ENCODE measurements around the gene ARHGAP29. TPM values are rescaled to one million over a fixed set of nuclear protein-coding genes. Genes with fewer than 3 reads are reported as not detected.

The ARHGAP29 gene
- total and polyA plus RNA-seq, 2 of the 8 experiments (the other 6 are each of a cell fraction or from before 2014, with no cell fraction given), result 0.57 to 3.2 TPM

DNA sequence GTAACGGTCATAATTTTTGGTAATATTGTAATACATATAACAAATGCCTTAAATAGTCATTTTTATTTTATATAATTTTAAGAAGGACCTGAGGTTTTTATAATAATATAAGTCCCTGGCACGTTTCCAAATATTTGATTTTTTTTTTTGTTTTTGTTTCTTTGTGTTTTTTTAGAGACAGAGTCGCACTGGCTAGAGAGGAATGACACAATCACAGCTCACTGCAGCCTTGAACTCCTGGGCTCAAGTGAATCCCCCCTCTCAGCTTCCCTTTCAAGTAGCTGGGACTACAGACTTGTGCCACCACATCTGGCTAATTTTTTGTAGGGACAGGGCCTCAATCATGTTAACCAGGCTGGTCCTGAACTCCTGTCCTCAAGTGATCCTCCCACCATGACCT, 29.7 kb downstream of the ARHGAP29 start (continued):
- TF ChIP-seq, protein P1, sequence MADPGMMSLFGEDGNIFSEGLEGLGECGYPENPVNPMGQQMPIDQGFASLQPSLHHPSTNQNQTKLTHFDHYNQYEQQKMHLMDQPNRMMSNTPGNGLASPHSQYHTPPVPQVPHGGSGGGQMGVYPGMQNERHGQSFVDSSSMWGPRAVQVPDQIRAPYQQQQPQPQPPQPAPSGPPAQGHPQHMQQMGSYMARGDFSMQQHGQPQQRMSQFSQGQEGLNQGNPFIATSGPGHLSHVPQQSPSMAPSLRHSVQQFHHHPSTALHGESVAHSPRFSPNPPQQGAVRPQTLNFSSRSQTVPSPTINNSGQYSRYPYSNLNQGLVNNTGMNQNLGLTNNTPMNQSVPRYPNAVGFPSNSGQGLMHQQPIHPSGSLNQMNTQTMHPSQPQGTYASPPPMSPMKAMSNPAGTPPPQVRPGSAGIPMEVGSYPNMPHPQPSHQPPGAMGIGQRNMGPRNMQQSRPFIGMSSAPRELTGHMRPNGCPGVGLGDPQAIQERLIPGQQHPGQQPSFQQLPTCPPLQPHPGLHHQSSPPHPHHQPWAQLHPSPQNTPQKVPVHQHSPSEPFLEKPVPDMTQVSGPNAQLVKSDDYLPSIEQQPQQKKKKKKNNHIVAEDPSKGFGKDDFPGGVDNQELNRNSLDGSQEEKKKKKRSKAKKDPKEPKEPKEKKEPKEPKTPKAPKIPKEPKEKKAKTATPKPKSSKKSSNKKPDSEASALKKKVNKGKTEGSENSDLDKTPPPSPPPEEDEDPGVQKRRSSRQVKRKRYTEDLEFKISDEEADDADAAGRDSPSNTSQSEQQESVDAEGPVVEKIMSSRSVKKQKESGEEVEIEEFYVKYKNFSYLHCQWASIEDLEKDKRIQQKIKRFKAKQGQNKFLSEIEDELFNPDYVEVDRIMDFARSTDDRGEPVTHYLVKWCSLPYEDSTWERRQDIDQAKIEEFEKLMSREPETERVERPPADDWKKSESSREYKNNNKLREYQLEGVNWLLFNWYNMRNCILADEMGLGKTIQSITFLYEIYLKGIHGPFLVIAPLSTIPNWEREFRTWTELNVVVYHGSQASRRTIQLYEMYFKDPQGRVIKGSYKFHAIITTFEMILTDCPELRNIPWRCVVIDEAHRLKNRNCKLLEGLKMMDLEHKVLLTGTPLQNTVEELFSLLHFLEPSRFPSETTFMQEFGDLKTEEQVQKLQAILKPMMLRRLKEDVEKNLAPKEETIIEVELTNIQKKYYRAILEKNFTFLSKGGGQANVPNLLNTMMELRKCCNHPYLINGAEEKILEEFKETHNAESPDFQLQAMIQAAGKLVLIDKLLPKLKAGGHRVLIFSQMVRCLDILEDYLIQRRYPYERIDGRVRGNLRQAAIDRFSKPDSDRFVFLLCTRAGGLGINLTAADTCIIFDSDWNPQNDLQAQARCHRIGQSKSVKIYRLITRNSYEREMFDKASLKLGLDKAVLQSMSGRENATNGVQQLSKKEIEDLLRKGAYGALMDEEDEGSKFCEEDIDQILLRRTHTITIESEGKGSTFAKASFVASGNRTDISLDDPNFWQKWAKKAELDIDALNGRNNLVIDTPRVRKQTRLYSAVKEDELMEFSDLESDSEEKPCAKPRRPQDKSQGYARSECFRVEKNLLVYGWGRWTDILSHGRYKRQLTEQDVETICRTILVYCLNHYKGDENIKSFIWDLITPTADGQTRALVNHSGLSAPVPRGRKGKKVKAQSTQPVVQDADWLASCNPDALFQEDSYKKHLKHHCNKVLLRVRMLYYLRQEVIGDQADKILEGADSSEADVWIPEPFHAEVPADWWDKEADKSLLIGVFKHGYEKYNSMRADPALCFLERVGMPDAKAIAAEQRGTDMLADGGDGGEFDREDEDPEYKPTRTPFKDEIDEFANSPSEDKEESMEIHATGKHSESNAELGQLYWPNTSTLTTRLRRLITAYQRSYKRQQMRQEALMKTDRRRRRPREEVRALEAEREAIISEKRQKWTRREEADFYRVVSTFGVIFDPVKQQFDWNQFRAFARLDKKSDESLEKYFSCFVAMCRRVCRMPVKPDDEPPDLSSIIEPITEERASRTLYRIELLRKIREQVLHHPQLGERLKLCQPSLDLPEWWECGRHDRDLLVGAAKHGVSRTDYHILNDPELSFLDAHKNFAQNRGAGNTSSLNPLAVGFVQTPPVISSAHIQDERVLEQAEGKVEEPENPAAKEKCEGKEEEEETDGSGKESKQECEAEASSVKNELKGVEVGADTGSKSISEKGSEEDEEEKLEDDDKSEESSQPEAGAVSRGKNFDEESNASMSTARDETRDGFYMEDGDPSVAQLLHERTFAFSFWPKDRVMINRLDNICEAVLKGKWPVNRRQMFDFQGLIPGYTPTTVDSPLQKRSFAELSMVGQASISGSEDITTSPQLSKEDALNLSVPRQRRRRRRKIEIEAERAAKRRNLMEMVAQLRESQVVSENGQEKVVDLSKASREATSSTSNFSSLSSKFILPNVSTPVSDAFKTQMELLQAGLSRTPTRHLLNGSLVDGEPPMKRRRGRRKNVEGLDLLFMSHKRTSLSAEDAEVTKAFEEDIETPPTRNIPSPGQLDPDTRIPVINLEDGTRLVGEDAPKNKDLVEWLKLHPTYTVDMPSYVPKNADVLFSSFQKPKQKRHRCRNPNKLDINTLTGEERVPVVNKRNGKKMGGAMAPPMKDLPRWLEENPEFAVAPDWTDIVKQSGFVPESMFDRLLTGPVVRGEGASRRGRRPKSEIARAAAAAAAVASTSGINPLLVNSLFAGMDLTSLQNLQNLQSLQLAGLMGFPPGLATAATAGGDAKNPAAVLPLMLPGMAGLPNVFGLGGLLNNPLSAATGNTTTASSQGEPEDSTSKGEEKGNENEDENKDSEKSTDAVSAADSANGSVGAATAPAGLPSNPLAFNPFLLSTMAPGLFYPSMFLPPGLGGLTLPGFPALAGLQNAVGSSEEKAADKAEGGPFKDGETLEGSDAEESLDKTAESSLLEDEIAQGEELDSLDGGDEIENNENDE (IDR thresholded peaks at IDR 0.05; ENCODE audit: insufficient replicate concordance, low read length), result no peak
- no peak for TF ChIP-seq SIN3A (conservative IDR thresholded peaks at IDR 0.05 in 1 of 2, IDR thresholded peaks at IDR 0.05 in 1 of 2; ENCODE audit: low read depth in 1 of 2, low read length in 2 of 2)
- TF ChIP-seq SIX5 (IDR thresholded peaks at IDR 0.05; ENCODE audit: low read depth, low read length), result no peak
- no peak for TF ChIP-seq SP1 (IDR thresholded peaks at IDR 0.05; ENCODE audit: low read depth, low read length)
- TF ChIP-seq KDM4A (IDR thresholded peaks at IDR 0.05; ENCODE audit: low read depth, low read length, severe bottlenecking), result no peak
- TF ChIP-seq PHF8 (conservative IDR thresholded peaks at IDR 0.05; ENCODE audit: low read depth, low read length), result no peak
- no peak for TF ChIP-seq CEBPB (IDR thresholded peaks at IDR 0.05; ENCODE audit: low read depth, low read length)
- no peak for TF ChIP-seq ZNF274 (IDR thresholded peaks at IDR 0.05; ENCODE audit: borderline replicate concordance, extremely low read depth, low read length)
- TF ChIP-seq EP300 (IDR thresholded peaks at IDR 0.05; ENCODE audit: borderline replicate concordance in 1 of 2, low read depth in 2 of 2, low read length in 2 of 2), result no peak
- TF ChIP-seq POLR2AphosphoS5 (IDR thresholded peaks at IDR 0.05; ENCODE audit: low read depth, low read length), result no peak
- no peak for TF ChIP-seq RBBP5 (IDR thresholded peaks at IDR 0.05; ENCODE audit: borderline replicate concordance, low read depth, low read length)
- TF ChIP-seq HDAC6 (IDR thresholded peaks at IDR 0.05; ENCODE audit: low read depth, low read length), result no peak
